Left ventricle myocardium inferior (tissue), 1 donor: ENCODE results near the gene FAM78A. TPM values are rescaled to one million over a fixed set of nuclear protein-coding genes. Genes with fewer than 3 reads are reported as not detected.

ENCODE experiments used
- DNase-seq: peaks from one replicate; pipeline ENCODE4 v3.0.0-alpha.2; 2020
- H3K27ac ChIP-seq: fragments of 200-600 bp; replicated peaks from 2 replicates; pipeline ENCODE4 v1.8.0; 2021
- H3K27me3 ChIP-seq: fragments of 200-600 bp; 2 replicates; pipeline ENCODE4 v1.8.0; 2021; ENCODE audit warnings: low read depth
- H3K36me3 ChIP-seq: fragments of 200-600 bp; 2 replicates; pipeline ENCODE4 v1.8.0; 2021
- H3K4me1 ChIP-seq: fragments of 200-600 bp; 2 replicates; pipeline ENCODE4 v1.8.0; 2021
- H3K4me3 ChIP-seq: fragments of 200-600 bp; 2 replicates; pipeline ENCODE4 v1.8.0; 2021; ENCODE audit warnings: mild to moderate bottlenecking, moderate library complexity
- H3K9me3 ChIP-seq: fragments of 200-600 bp; replicated peaks from 2 replicates; pipeline ENCODE4 v1.8.0; 2021
- intact Hi-C: fragments of 100-400 bp; cut with micrococcal nuclease; formaldehyde crosslinking; loops from one replicate; pipeline ENCODE4 v1.11.0; 2022
- total RNA-seq: library from RNA; stranded (reverse); fragmentation: NEBNext Ultra II Directional; extraction: Animal tissue kit (Norgen Biotek cat#: 25700); gene quantifications from one replicate; pipeline ENCODE4 v1.2.1, GENCODE V29; 2021
- TF ChIP-seq, protein P1 (sequence below): fragments of 200-600 bp; IDR thresholded peaks from 2 replicates; pipeline ENCODE4 v1.8.0; 2021; ENCODE audit warnings: antibody characterized with exemption, mild to moderate bottlenecking, borderline replicate concordance
- donor health status: DM: no; HTN: yes; CAD: no; lungs with severe emphysema.

FAM78A gene
- total RNA-seq, 1 donor from 2014 or later = 47.3 TPM

DNA sequence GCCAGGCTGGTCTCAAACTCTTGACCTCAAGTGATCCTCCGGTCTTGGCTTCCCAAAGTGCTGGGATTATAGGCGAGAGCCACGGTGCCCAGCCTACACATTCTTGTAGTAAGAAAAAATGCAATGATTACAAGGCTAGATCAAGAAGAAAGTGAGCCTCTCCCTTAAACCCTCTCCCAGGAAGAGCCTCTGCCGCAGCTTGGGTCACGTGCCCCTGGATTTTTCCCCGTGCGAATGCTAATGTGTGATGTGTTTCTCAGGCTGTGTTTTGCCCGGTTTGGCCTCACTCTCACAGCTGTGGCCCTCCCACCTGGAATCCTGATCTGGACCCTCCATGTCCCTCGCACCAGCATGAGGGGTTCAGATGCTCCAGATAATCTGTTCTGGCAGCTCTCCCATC lies 20.1 kb upstream of the FAM78A start:
- Histone ChIP-seq H3K27me3 (no peaks in the 10 kb centered on the region), H3K4me1 (peaks cover 90% of the 10 kb centered on the region), H3K27ac (peak overlapping the region; percentile 96), H3K9me3 (no peaks in the 10 kb centered on the region), H3K36me3 (peaks cover 20% of the 10 kb centered on the region), H3K4me3 (peak overlapping the region; percentile 37)
- no peak for DNase-seq
- TF ChIP-seq, protein P1, sequence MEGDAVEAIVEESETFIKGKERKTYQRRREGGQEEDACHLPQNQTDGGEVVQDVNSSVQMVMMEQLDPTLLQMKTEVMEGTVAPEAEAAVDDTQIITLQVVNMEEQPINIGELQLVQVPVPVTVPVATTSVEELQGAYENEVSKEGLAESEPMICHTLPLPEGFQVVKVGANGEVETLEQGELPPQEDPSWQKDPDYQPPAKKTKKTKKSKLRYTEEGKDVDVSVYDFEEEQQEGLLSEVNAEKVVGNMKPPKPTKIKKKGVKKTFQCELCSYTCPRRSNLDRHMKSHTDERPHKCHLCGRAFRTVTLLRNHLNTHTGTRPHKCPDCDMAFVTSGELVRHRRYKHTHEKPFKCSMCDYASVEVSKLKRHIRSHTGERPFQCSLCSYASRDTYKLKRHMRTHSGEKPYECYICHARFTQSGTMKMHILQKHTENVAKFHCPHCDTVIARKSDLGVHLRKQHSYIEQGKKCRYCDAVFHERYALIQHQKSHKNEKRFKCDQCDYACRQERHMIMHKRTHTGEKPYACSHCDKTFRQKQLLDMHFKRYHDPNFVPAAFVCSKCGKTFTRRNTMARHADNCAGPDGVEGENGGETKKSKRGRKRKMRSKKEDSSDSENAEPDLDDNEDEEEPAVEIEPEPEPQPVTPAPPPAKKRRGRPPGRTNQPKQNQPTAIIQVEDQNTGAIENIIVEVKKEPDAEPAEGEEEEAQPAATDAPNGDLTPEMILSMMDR = no peak
- intact Hi-C loops = no loop called here

DNA sequence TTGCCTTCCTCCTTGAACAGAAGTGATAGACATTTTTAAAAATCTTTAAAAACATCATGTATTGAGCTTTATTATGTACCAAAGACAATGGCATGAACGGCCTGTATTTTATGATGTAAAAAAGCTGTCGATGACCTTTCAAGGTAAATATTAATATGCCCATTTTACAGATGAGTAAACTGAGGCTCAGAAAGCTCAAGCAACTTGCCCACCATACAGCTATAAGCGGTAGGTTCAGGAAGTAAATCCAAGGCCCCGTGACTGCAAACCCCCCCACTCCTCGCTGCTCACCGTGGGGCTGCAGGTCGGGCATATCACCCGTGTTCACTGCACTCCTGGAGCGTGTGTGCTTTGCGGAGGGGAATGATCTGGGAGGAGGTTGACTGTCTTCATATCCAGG lies 16.6 kb upstream of the FAM78A start:
- Histone ChIP-seq H3K36me3 (peaks cover 19% of the 10 kb centered on the region), H3K27me3 (no peaks in the 10 kb centered on the region), H3K4me3 (peak overlapping the region; percentile 86), H3K27ac (peak overlapping the region; percentile 96), H3K9me3 (no peaks in the 10 kb centered on the region), H3K4me1 (peaks cover 89% of the 10 kb centered on the region)
- DNase-seq = no peak
- intact Hi-C loops = no loop called here
- TF ChIP-seq, protein P1 = no peak

DNA sequence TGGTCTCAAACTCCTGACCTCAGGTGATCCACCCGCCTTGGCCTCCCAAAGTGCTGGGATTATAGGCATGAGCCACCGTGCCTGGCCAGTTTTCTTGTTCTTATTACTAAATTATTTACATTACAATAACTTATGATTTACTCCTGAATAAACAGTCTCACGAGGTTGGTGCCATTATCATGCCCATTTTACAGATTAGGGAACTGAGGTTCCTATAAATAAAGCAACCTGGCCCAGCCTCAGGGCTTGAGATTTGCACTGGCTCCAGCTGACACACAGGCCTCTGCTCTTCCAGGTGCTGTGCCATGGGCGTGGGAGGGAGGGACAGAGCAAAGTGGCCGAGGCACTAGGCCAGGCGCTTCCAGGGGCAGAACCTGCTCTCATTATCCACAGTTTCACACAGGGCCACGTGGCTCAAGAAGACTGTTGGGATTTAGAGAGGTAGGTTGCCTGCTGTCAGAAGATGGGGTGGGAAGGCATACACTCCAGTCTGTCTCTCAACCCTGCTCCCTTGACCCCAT lies 15.5 kb upstream of the FAM78A start:
- Histone ChIP-seq H3K4me3 (peak overlapping the region; percentile 86), H3K27ac (peak overlapping the region; percentile 96), H3K4me1 (peaks cover 94% of the 10 kb centered on the region), H3K27me3 (no peaks in the 10 kb centered on the region), H3K9me3 (no peaks in the 10 kb centered on the region), H3K36me3 (peaks cover 19% of the 10 kb centered on the region)
- TF ChIP-seq, protein P1 = no peak
- DNase-seq = no peak
- intact Hi-C loops = no loop called here

DNA sequence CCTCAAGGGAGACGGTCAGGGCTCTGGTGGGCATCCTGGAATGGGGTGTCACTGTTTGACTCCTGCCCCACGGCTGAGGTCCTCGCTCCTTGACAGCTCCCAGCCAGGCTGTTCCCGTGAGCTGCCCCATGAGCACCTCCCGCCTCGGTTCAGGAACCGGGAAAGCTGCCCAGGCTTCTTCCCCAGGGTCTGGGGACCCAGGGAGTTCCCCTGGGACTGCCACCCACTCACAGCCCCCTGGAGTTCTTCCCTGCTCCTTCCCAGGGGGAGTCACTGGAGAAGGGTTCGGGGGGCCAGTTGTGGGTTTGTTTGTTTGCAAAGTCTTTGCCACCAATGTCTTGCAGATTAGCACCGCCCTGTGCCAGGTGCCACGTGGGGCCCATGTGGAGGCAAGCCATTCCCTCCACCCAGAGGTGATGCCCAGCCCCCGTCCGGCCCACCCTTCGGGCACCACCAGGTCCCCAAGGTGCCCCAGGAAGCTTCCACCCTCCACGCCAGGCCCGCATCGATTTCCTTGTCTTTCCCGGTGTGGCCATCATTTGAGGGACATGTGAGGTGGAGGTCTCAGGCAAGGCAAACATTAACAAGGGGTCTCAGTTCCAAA lies 14.6 kb upstream of the FAM78A start:
- TF ChIP-seq, protein P1 = no peak
- intact Hi-C loops = no loop called here
- peak overlapping the region; percentile 96 for H3K27ac ChIP-seq
- H3K4me1 ChIP-seq = peaks cover 84% of the 10 kb centered on the region
- DNase-seq = no peak
- peak overlapping the region; percentile 86 for H3K4me3 ChIP-seq
- H3K36me3 ChIP-seq = peaks cover 19% of the 10 kb centered on the region
- H3K9me3 ChIP-seq = no peaks in the 10 kb centered on the region
- H3K27me3 ChIP-seq = no peaks in the 10 kb centered on the region

DNA sequence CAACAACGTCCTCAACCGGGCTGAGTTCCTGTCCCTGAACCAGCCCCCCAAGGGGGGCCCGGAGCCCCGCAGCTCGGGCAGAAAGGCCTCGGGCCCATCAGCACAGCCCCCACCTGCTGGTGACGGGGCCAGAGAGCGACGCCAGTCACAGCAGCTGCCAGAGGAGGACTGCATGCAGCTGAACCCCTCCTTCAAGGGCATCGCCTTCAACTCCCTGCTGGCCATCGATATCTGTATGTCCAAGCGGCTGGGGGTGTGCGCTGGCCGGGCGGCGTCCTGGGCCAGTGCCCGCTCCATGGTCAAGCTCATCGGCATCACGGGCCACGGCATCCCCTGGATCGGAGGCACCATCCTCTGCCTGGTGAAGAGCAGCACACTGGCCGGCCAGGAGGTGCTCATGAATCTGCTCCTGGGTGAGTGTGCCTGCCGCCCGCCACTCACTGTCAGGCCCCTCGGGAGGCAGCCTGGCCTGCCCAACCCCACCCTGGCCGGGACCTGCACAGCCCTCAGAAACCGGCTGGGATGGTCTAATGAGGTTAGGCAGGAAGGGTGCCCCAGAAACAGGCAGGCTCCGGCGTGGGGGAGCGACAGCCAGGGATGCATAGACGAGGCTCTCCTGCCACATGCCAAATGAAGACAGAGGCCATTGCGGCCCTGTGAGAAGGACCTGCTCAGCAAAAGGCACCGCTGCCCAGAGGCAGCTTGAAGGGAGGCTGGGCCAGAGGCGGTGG lies 13.9 kb upstream of the FAM78A start:
- intact Hi-C loops = no loop called here
- Histone ChIP-seq H3K9me3 (no peaks in the 10 kb centered on the region), H3K27me3 (no peaks in the 10 kb centered on the region), H3K27ac (peak overlapping the region; percentile 96), H3K4me3 (peak overlapping the region; percentile 86), H3K4me1 (peaks cover 78% of the 10 kb centered on the region), H3K36me3 (peaks cover 19% of the 10 kb centered on the region)
- DNase-seq = no peak
- TF ChIP-seq, protein P1 = no peak
